ENCODE measurements around the gene FN3K. TPM values are rescaled to one million over a fixed set of nuclear protein-coding genes. Genes with fewer than 3 reads are reported as not detected.

FN3K gene
- total and polyA plus RNA-seq, 2 of the 4 experiments (the other 2 are of a cell fraction) = 0.90 to 2.9 TPM

- Histone ChIP-seq H3K4me3 (ENCODE audit: insufficient read depth, low read depth, low read length) (no peak overlapping the region), H3K23ac (ENCODE audit: low read depth, low read length) (no peak overlapping the region), H4K8ac (ENCODE audit: low read depth in 2 of 2, low read length in 2 of 2) (peak overlapping the region in 1 of 2 experiments; percentile 32; a peak in 1 of 4 replicates), H2AK5ac (ENCODE audit: low read depth, low read length) (peak overlapping the region; percentile 48; the same call in 1 of the 2 replicates), H3K4me1 (ENCODE audit: control insufficient read depth, insufficient read depth, low read length) (peaks cover 7% of the 10 kb centered on the region), H3K4ac (ENCODE audit: low read depth, low read length) (peak overlapping the region; percentile 59; the same call in 1 of the 2 replicates), H2BK5ac (ENCODE audit: low read depth, low read length, poor library complexity, severe bottlenecking) (peak overlapping the region; percentile 56), H2BK15ac (ENCODE audit: low read depth, low read length) (no peak overlapping the region), H2BK120ac (ENCODE audit: low read depth, low read length) (peak overlapping the region; percentile 64), H3K18ac (ENCODE audit: low read depth, low read length) (no peak overlapping the region), H3K56ac (ENCODE audit: extremely low read depth, insufficient read depth, low read length) (no peak overlapping the region), H4K20me1 (ENCODE audit: insufficient read depth, low read length) (peaks cover 6% of the 10 kb centered on the region), H3K9ac (ENCODE audit: low read depth, low read length) (0 out of 2 replicates have a peak overlapping the region, but pooled peaks have one; percentile 0), H3K4me2 (ENCODE audit: low read depth, low read length) (no peak overlapping the region), H2AK9ac (replicated peaks; ENCODE audit: low read depth, low read length, poor library complexity) (peak overlapping the region; percentile 66), H3K79me1 (ENCODE audit: low read depth in 1 of 2, low read length in 2 of 2) (peaks cover 5 to 65% of the 10 kb centered on the region in 2 experiments), H3K27ac (ENCODE audit: insufficient read depth, low read length) (0 out of 2 replicates have a peak overlapping the region, but pooled peaks have one; percentile 24), H2BK20ac (ENCODE audit: low read depth, low read length) (0 out of 2 replicates have a peak overlapping the region, but pooled peaks have one; percentile 69), H3K9me3 (ENCODE audit: control insufficient read depth, insufficient read depth, low read length) (no peaks in the 10 kb centered on the region), H3K36me3 (ENCODE audit: control insufficient read depth, insufficient read depth, low read length) (no peaks in the 10 kb centered on the region), H4K91ac (ENCODE audit: insufficient read depth, low read depth, low read length) (peak overlapping the region; percentile 37; the same call in 1 of the 2 replicates), H2AFZ (replicated peaks; ENCODE audit: low read length, poor library complexity) (peak overlapping the region; percentile 87), H3K14ac (replicated peaks; ENCODE audit: low read depth, low read length) (no peak overlapping the region), H4K5ac (ENCODE audit: low read depth, low read length) (no peak overlapping the region), H3K9me1 (ENCODE audit: insufficient read depth, low read length) (peaks cover 5% of the 10 kb centered on the region; the same call in 1 of the 2 replicates), H3K27me3 (ENCODE audit: control insufficient read depth, insufficient read depth, low read length) (no peaks in the 10 kb centered on the region)
- in situ Hi-C loops (cut with MboI; ENCODE audit: low sequenced_read_pairs) (no loop called here), dilution Hi-C loops (cut with HindIII; ENCODE audit: low sequenced_read_pairs, unreplicated experiment) (no loop called here), intact Hi-C loops (cut with micrococcal nuclease) (no loop called here)
- DNase-seq = peak; percentile 98
- TF ChIP-seq CEBPB (IDR thresholded peaks at IDR 0.05; ENCODE audit: low read depth, low read length) (no peak), MXI1 (IDR thresholded peaks at IDR 0.05; ENCODE audit: borderline replicate concordance, low read depth, low read length) (no peak), CTCF (conservative IDR thresholded peaks at IDR 0.05; ENCODE audit: low read depth, low read length) (no peak), RCOR1 (IDR thresholded peaks at IDR 0.05; ENCODE audit: insufficient replicate concordance, low read length) (no peak), NFE2L2 (IDR thresholded peaks at IDR 0.05; ENCODE audit: low read depth, low read length) (no peak), ELK1 (IDR thresholded peaks at IDR 0.05; ENCODE audit: borderline replicate concordance, low read depth, low read length) (no peak), MAFK (IDR thresholded peaks at IDR 0.05; ENCODE audit: low read depth, low read length) (peak; percentile 31; the same call in 1 of the 2 replicates), FOS (IDR thresholded peaks at IDR 0.05; ENCODE audit: low read depth, low read length) (peak; percentile 94), CHD1 (IDR thresholded peaks at IDR 0.05; ENCODE audit: low read depth, low read length) (no peak), POLR2A (IDR thresholded peaks at IDR 0.05; ENCODE audit: low read depth, low read length) (no peak), MAZ (IDR thresholded peaks at IDR 0.05; ENCODE audit: borderline replicate concordance, low read depth, low read length) (no peak), SMC3 (IDR thresholded peaks at IDR 0.05; ENCODE audit: low read depth, low read length) (no peak; the same call in 1 of the 2 replicates), RFX5 (IDR thresholded peaks at IDR 0.05; ENCODE audit: low read depth, low read length) (no peak), BHLHE40 (IDR thresholded peaks at IDR 0.05; ENCODE audit: low read depth, low read length) (peak; percentile 31), RAD21 (IDR thresholded peaks at IDR 0.05; ENCODE audit: low read length) (peak; percentile 27; the same call in 1 of the 2 replicates)
- TF ChIP-seq, protein P1, sequence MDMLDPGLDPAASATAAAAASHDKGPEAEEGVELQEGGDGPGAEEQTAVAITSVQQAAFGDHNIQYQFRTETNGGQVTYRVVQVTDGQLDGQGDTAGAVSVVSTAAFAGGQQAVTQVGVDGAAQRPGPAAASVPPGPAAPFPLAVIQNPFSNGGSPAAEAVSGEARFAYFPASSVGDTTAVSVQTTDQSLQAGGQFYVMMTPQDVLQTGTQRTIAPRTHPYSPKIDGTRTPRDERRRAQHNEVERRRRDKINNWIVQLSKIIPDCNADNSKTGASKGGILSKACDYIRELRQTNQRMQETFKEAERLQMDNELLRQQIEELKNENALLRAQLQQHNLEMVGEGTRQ (IDR thresholded peaks at IDR 0.05; ENCODE audit: low read depth, low read length) = peak; percentile 5; the same call in 1 of the 2 replicates
- POLR2A ChIA-PET (ENCODE audit: unreplicated experiment) = no interaction called here
- 49% methylated on average over 9 of the region's 12 CpGs; no CpG with 5 or more reads in 1 of the 2 experiments for WGBS, 2 experiments (ENCODE audit: extremely low coverage in 2 of 2, insufficient read length in 1 of 2)
- peak; percentile 97 for ATAC-seq (ENCODE audit: low read depth)
- CTCF ChIA-PET = no interaction called here
- BruUV-seq (replicated peaks) = no TSS peak
Observed at GRCh38 chr17:82791532-82791931, 56.1 kb downstream of the FN3K start.
